ENCODE measurements around the gene PCDHB7.
"Not testable (repeated sequence)": the region's sequence is repeated elsewhere in the genome, so short reads cannot be mapped to it uniquely, and the experiment has no call there.

- TF ChIP-seq CTCF (IDR thresholded peaks at IDR 0.05; ENCODE audit: extremely low read depth in 1 of 2, insufficient read depth in 1 of 2, low read depth in 1 of 2, low read length in 2 of 2); POLR2A (IDR thresholded peaks at IDR 0.05; ENCODE audit: low read depth, low read length); MAX (IDR thresholded peaks at IDR 0.05; ENCODE audit: insufficient read depth, insufficient read length): not testable (repeated sequence)
Measured at GRCh38 chr5:141201646-141202045, 29.2 kb downstream of the PCDHB7 start.

Measured in endothelial cell of umbilical vein (primary cell).